ENCODE measurements around the gene ZBTB7C. TPM values are rescaled to one million over a fixed set of nuclear protein-coding genes. Genes with fewer than 3 reads are reported as not detected.

The ZBTB7C gene
- polyA plus RNA-seq, 1 of the 3 experiments (the other 2 are of a cell fraction): 0.05 TPM

- H3K36me3 ChIP-seq (replicated peaks in 1 of 2; ENCODE audit: control insufficient read depth in 1 of 2, insufficient read depth in 2 of 2, low read length in 1 of 2): no peaks in the 10 kb centered on the region
- DNase-seq: peak; percentile 71
- ChIA-PET CTCF (interaction anchor here (1.2 to 2.8 kb wide), 3 partner anchors 11 to 179 kb away, joined by 4 to 9 read pairs (median 5); no protein-coding TSS in a partner anchor), POLR2A (no interaction called here)
- H4K20me1 ChIP-seq (ENCODE audit: insufficient read depth): no peaks in the 10 kb centered on the region
- H3K9me2 ChIP-seq: no peaks in the 10 kb centered on the region
- H3K9ac ChIP-seq: no peak overlapping the region
- WGBS (ENCODE audit: low lambda C conversion rate): 0% methylated on average over 25 of the region's 55 CpGs
- peaks cover 46% of the 10 kb centered on the region for H3K27me3 ChIP-seq (ENCODE audit: insufficient read depth)
- TF ChIP-seq NFIC (IDR thresholded peaks at IDR 0.05; ENCODE audit: borderline replicate concordance) (no peak), RAD21 (IDR thresholded peaks at IDR 0.05; ENCODE audit: low read length) (peak; percentile 35), ZBTB33 (IDR thresholded peaks at IDR 0.05; ENCODE audit: borderline replicate concordance, low read depth) (no peak), CTCF (IDR thresholded peaks at IDR 0.05) (0 out of 2 replicates have a peak, but pooled peaks have one; percentile 11), RCOR1 (IDR thresholded peaks at IDR 0.05; ENCODE audit: low read length) (no peak), FOXM1 (IDR thresholded peaks at IDR 0.05; ENCODE audit: low read depth) (no peak)
- no peaks in the 10 kb centered on the region for H3K79me2 ChIP-seq (ENCODE audit: insufficient read depth)
- H3K9me3 ChIP-seq: no peaks in the 10 kb centered on the region
- peak overlapping the region; percentile 95 for H2AFZ ChIP-seq (ENCODE audit: low read depth)
- H3K27ac ChIP-seq (ENCODE audit: low read depth in 2 of 2, low read length in 1 of 2): peak overlapping the region in 1 of 2 experiments; percentile 53; a peak in 1 of 4 replicates
- H3K4me1 ChIP-seq (ENCODE audit: control insufficient read depth in 1 of 2, insufficient read depth in 2 of 2, low read depth in 1 of 2, low read length in 1 of 2): peaks cover 0 to 24% of the 10 kb centered on the region in 2 experiments; a peak in 1 of 4 replicates
- H3F3A ChIP-seq (replicated peaks; ENCODE audit: insufficient read depth): no peaks in the 10 kb centered on the region
- peak overlapping the region; percentile 67 to 84 for H3K4me3 ChIP-seq (ENCODE audit: low read depth in 2 of 2, low read length in 1 of 2)
- H3K4me2 ChIP-seq: peak overlapping the region; percentile 98
These were observed 460 bp upstream of the ZBTB7C start for GRCh38 chr18:48409591-48410094.

GRCh38 chr18:48408111-48408726 lies 964 bp downstream of the ZBTB7C start:
- Histone ChIP-seq H3K27ac (ENCODE audit: low read depth in 2 of 2, low read length in 1 of 2) (no peak overlapping the region), H3K4me3 (ENCODE audit: low read depth in 2 of 2, low read length in 1 of 2) (peak overlapping the region; percentile 59 to 67), H3K9me2 (no peaks in the 10 kb centered on the region), H3K79me2 (ENCODE audit: insufficient read depth) (no peaks in the 10 kb centered on the region), H3K4me2 (peak overlapping the region; percentile 52; the same call in 1 of the 2 replicates), H4K20me1 (ENCODE audit: insufficient read depth) (no peaks in the 10 kb centered on the region), H3K27me3 (ENCODE audit: insufficient read depth) (peaks cover 36% of the 10 kb centered on the region), H3K9me3 (no peaks in the 10 kb centered on the region), H3K4me1 (ENCODE audit: control insufficient read depth in 1 of 2, insufficient read depth in 2 of 2, low read depth in 1 of 2, low read length in 1 of 2) (peaks cover 0 to 28% of the 10 kb centered on the region in 2 experiments; a peak in 1 of 4 replicates), H3K36me3 (replicated peaks in 1 of 2; ENCODE audit: control insufficient read depth in 1 of 2, insufficient read depth in 2 of 2, low read length in 1 of 2) (no peaks in the 10 kb centered on the region), H2AFZ (ENCODE audit: low read depth) (no peak overlapping the region), H3F3A (replicated peaks; ENCODE audit: insufficient read depth) (no peaks in the 10 kb centered on the region), H3K9ac (no peak overlapping the region)
- peak; percentile 37 for DNase-seq
- CTCF ChIA-PET: interaction anchor here (0.7 to 1.5 kb wide), 4 partner anchors 37 to 378 kb away, joined by 3 to 4 read pairs (median 4); no protein-coding TSS in a partner anchor
- POLR2A ChIA-PET: no interaction called here
- 23% methylated on average over 40 of the region's 42 CpGs for WGBS (ENCODE audit: low lambda C conversion rate)
- TF ChIP-seq GATA2 (CRISPR knock-in tag; IDR thresholded peaks at IDR 0.05): peak; percentile 65
- TF ChIP-seq EP300 (IDR thresholded peaks at IDR 0.05; ENCODE audit: borderline replicate concordance in 1 of 2, low read depth in 1 of 2, low read length in 1 of 2): no peak
- no peak for TF ChIP-seq CHD2 (IDR thresholded peaks at IDR 0.05; ENCODE audit: low read length, partially characterized antibody)
- no peak for TF ChIP-seq TAF1 (IDR thresholded peaks at IDR 0.05; ENCODE audit: borderline replicate concordance, low read depth, low read length)
- no peak for TF ChIP-seq RAD21 (IDR thresholded peaks at IDR 0.05; ENCODE audit: low read length)

Data from SK-N-SH (cell line).